HCT116 (cell line): Measurements from ENCODE around the gene TMPRSS3. TPM values are rescaled to one million over a fixed set of nuclear protein-coding genes. Genes with fewer than 3 reads are reported as not detected.

ENCODE experiments used
- ATAC-seq: fragments of 200-7000 bp; cut with Tn5 transposase; 2 replicates; pipeline ENCODE4 v1.9.1; 2020; ENCODE audit warnings: mild to moderate bottlenecking, moderate library complexity
- BruUV-seq: library from RNA; stranded (reverse); fragments of 400-500 nt; replicated peaks from 2 replicates; lab custom pipeline; 2021; lab: Mats Ljungman, UMichigan
- CTCF ChIA-PET: fragments of 300-600 bp; sonication (Branson Sonifier 250); formaldehyde crosslinking; loops from one replicate; lab custom pipeline; 2021; ENCODE audit warnings: antibody characterized with exemption; lab: Charles Lee
- POLR2A ChIA-PET: fragments of 300-600, 350-600 bp; sonication (Branson Sonifier 250); formaldehyde crosslinking; loops from one replicate; lab custom pipeline; 2021; ENCODE audit warnings: antibody characterized with exemption; lab: Charles Lee
- RAD21 ChIA-PET, 2 experiments: fragments of 300-600 bp; sonication (Branson Sonifier 250); formaldehyde crosslinking; loops; one replicate each; lab custom pipeline; 2023; ENCODE audit warnings: low total read pairs in 2 of 2; ENCODE audit not compliant: uncharacterized antibody in 2 of 2, unreplicated experiment in 2 of 2, low non-redundant PET in 1 of 2; lab: Charles Lee
- DNase-seq: peaks from one replicate; pipeline ENCODE4 v3.0.0-alpha.2; 2010; ENCODE audit warnings: low read depth, low spot score
- H2AFZ ChIP-seq: fragments of 200-600 bp; shearing (Covaris generic), sonication (generic); 2 replicates; pipeline ENCODE4 v1.6.1; 2017; ENCODE audit warnings: low read depth, mixed run types, mixed read lengths, antibody characterized with exemption, low read length; ENCODE audit not compliant: poor library complexity, severe bottlenecking
- H3K27ac ChIP-seq: 2 replicates; pipeline ENCODE4 v1.5.1; 2012; ENCODE audit warnings: low read depth, low read length
- H3K27me3 ChIP-seq: fragments of 200-600 bp; sonication (generic); 2 replicates; pipeline ENCODE4 v1.6.1; 2016; ENCODE audit warnings: mixed run types, low read length, mixed read lengths; ENCODE audit not compliant: insufficient read depth
- H3K36me3 ChIP-seq, 2 experiments: fragments of 200-500 bp in 1 of 2; fragments of 200-600 bp in 1 of 2; sonication (Bioruptor generic) in 1 of 2; sonication (generic) in 1 of 2; 2 replicates each; pipeline versions ENCODE4 v1.5.1 to v1.6.1; 2014 to 2016; ENCODE audit warnings: low read length in 2 of 2, inconsistent platforms in 1 of 2, mixed read lengths in 1 of 2, mixed run types in 1 of 2; ENCODE audit not compliant: insufficient read depth in 2 of 2, control insufficient read depth in 1 of 2
- H3K4me1 ChIP-seq, 2 experiments: fragments of 200-600 bp in 1 of 2; sonication (generic) in 1 of 2; 2 replicates each; pipeline versions ENCODE4 v1.5.1 to v1.6.1; 2012 to 2017; ENCODE audit warnings: low read length in 2 of 2, inconsistent platforms in 1 of 2, mild to moderate bottlenecking in 1 of 2, mixed read lengths in 1 of 2, mixed run types in 1 of 2, moderate library complexity in 1 of 2; ENCODE audit not compliant: insufficient read depth in 2 of 2, control insufficient read depth in 1 of 2
- H3K4me2 ChIP-seq: fragments of 200-600 bp; sonication (generic); 2 replicates; pipeline ENCODE4 v1.6.1; 2017; ENCODE audit warnings: mixed run types, low read length, mixed read lengths
- H3K4me3 ChIP-seq, 2 experiments: fragments of 200-600 bp in 1 of 2; sonication (generic) in 1 of 2; replicated peaks in 1 of 2; 2 replicates each; pipeline ENCODE4 v1.5.1; 2011 to 2016; ENCODE audit warnings: low read length in 2 of 2, control low read depth in 1 of 2, low read depth in 1 of 2, mild to moderate bottlenecking in 1 of 2, mixed read lengths in 1 of 2, mixed run types in 1 of 2
- H3K79me2 ChIP-seq: fragments of 200-600 bp; sonication (generic); 2 replicates; pipeline ENCODE4 v1.6.1; 2017; ENCODE audit warnings: mild to moderate bottlenecking, mixed run types, low read length, moderate library complexity, mixed read lengths; ENCODE audit not compliant: insufficient read depth
- H3K9ac ChIP-seq: fragments of 200-600 bp; sonication (generic); 2 replicates; pipeline ENCODE4 v1.6.1; 2016; ENCODE audit warnings: low read length, mixed read lengths
- H3K9me2 ChIP-seq: fragments of 200-600 bp; sonication (generic), shearing (Covaris generic); 2 replicates; pipeline ENCODE4 v1.6.1; 2017; ENCODE audit warnings: mixed run types, mild to moderate bottlenecking, moderate library complexity; ENCODE audit not compliant: insufficient read depth
- H3K9me3 ChIP-seq, 2 experiments: fragments of 200-500 bp in 1 of 2; fragments of 200-600 bp in 1 of 2; sonication (Bioruptor generic) in 1 of 2; sonication (generic) in 1 of 2; 2 replicates each; pipeline ENCODE4 v1.6.1; 2014 to 2017; ENCODE audit warnings: low read length in 2 of 2, mixed read lengths in 2 of 2, inconsistent platforms in 1 of 2, low read depth in 1 of 2, mild to moderate bottlenecking in 1 of 2, mixed run types in 1 of 2, moderate library complexity in 1 of 2; ENCODE audit not compliant: control insufficient read depth in 1 of 2, insufficient read depth in 1 of 2
- H4K20me1 ChIP-seq: fragments of 200-600 bp; sonication (generic), shearing (Covaris generic); 2 replicates; pipeline ENCODE4 v1.6.1; 2017; ENCODE audit warnings: mixed run types, mild to moderate bottlenecking, moderate library complexity; ENCODE audit not compliant: insufficient read depth
- CBX3 ChIP-seq: IDR thresholded peaks from 2 replicates; pipeline ENCODE4 v1.6.1; 2012; ENCODE audit warnings: low read depth
- EGR1 ChIP-seq: IDR thresholded peaks from 2 replicates; pipeline ENCODE4 v1.6.1; 2012; ENCODE audit warnings: low read depth
- EZH2 ChIP-seq: fragments of 200-600 bp; sonication (generic); IDR thresholded peaks from 2 replicates; pipeline ENCODE4 v1.6.1; 2017; ENCODE audit warnings: antibody characterized with exemption, mixed run types
- EZH2phosphoT487 ChIP-seq: fragments of 200-600 bp; IDR thresholded peaks from 2 replicates; pipeline ENCODE4 v1.6.1; 2018; ENCODE audit warnings: antibody characterized with exemption, borderline replicate concordance
- FOSL1 ChIP-seq: IDR thresholded peaks from 2 replicates; pipeline ENCODE4 v1.6.1; 2012; ENCODE audit warnings: low read depth
- JUND ChIP-seq: IDR thresholded peaks from 2 replicates; pipeline ENCODE4 v1.6.1; 2012
- POLR2A ChIP-seq: IDR thresholded peaks from 2 replicates; pipeline ENCODE4 v1.7.0; 2011; ENCODE audit warnings: borderline replicate concordance; ENCODE audit not compliant: insufficient read depth, insufficient read length; ENCODE audit errors: extremely low read depth
- POLR2AphosphoS5 ChIP-seq: IDR thresholded peaks from 2 replicates; pipeline ENCODE4 v1.6.1; 2011; ENCODE audit warnings: mild to moderate bottlenecking, low read depth, low read length, moderate library complexity
- SIN3A ChIP-seq: IDR thresholded peaks from 2 replicates; pipeline ENCODE4 v1.6.1; 2012; ENCODE audit warnings: low read depth
- SP1 ChIP-seq: IDR thresholded peaks from 2 replicates; pipeline ENCODE4 v1.6.1; 2012; ENCODE audit warnings: low read depth
- TCF7L2 ChIP-seq: IDR thresholded peaks from 2 replicates; pipeline ENCODE4 v1.7.0; 2011; ENCODE audit warnings: borderline replicate concordance, inconsistent platforms; ENCODE audit not compliant: insufficient read depth, insufficient read length; ENCODE audit errors: extremely low read depth
- YY1 ChIP-seq: IDR thresholded peaks from 2 replicates; pipeline ENCODE4 v1.6.1; 2011; ENCODE audit warnings: low read length, low read depth, moderate library complexity, mild to moderate bottlenecking; ENCODE audit not compliant: insufficient replicate concordance; ENCODE audit errors: extremely low read depth
- ZFX ChIP-seq: fragments of 450-650 bp; IDR thresholded peaks from 2 replicates; pipeline ENCODE4 v1.6.1; 2017
- ZNF274 ChIP-seq: fragments of 200-500 bp; sonication (Bioruptor generic); IDR thresholded peaks from 2 replicates; pipeline ENCODE4 v1.6.1; 2014; ENCODE audit warnings: mild to moderate bottlenecking, low read depth, low read length, inconsistent platforms
- intact Hi-C: fragments of 100-400 bp; cut with micrococcal nuclease; formaldehyde crosslinking; loops from 2 replicates; pipeline ENCODE4 v1.10.0; 2022
- total RNA-seq: library from RNA; stranded (reverse); gene quantifications from one replicate; pipeline ENCODE4 v1.2.1, GENCODE V29; 2021; ENCODE audit not compliant: unreplicated experiment
- TF ChIP-seq, protein P1 (sequence below): IDR thresholded peaks from 2 replicates; pipeline ENCODE4 v1.6.1; 2011; ENCODE audit warnings: mild to moderate bottlenecking, low read length, moderate library complexity; ENCODE audit not compliant: insufficient replicate concordance; ENCODE audit errors: extremely low read depth
- TF ChIP-seq, protein P2 (sequence below), 3 experiments: fragments of 200-600 bp in 1 of 3; sonication (generic) in 1 of 3; IDR thresholded peaks in 2 of 3; conservative IDR thresholded peaks in 1 of 3; 2 replicates each; pipeline ENCODE4 v1.5.1; 2012 to 2017; ENCODE audit warnings: low read depth in 2 of 3, low read length in 2 of 3, antibody characterized with exemption in 1 of 3, borderline replicate concordance in 1 of 3, control low read depth in 1 of 3, mild to moderate bottlenecking in 1 of 3, mixed read lengths in 1 of 3, mixed run types in 1 of 3, moderate library complexity in 1 of 3; ENCODE audit not compliant: insufficient read depth in 1 of 3

TMPRSS3 gene
- total RNA-seq, 1 experiment from 2014 or later = not detected

DNA sequence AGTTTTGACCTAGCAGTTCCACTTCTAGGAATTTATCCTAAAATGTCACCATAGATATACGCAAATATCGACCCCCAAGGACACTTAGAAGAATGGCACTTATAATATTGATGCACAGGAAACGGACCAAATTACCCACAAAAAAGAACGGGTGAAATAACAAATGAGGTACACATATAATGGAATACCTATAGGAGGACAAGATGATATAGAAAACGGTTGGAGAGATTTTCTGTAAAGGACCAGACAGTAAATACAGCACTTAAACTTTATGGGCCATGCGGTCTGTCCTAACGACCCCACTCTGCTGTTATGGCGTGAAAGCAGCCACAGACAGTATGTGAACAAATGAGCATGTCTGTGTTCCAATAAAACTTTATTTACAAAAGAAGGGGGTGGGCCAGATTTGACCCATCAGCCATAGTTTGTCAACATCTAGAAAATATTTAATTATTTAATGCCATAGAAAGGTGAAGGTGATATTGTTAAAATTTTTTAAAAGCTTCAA is 2.4 kb downstream of the TMPRSS3 start:
- no peak for DNase-seq
- CTCF ChIA-PET = interaction anchor here (0.5 to 1.7 kb wide), 4 partner anchors 10 to 18 kb away, joined by 3 to 4 read pairs (median 3); no protein-coding TSS in a partner anchor
- H3K4me3 ChIP-seq = no peak overlapping the region
- no TSS peak for BruUV-seq
- no peak for ATAC-seq
- no peaks in the 10 kb centered on the region for H3K9me3 ChIP-seq
- POLR2A ChIA-PET = no interaction called here
- H3K9me2 ChIP-seq = no peaks in the 10 kb centered on the region
- no peaks in the 10 kb centered on the region for H3K36me3 ChIP-seq
- no peak for TF ChIP-seq SP1
- TF ChIP-seq EZH2 = no peak
- TF ChIP-seq, protein P1, sequence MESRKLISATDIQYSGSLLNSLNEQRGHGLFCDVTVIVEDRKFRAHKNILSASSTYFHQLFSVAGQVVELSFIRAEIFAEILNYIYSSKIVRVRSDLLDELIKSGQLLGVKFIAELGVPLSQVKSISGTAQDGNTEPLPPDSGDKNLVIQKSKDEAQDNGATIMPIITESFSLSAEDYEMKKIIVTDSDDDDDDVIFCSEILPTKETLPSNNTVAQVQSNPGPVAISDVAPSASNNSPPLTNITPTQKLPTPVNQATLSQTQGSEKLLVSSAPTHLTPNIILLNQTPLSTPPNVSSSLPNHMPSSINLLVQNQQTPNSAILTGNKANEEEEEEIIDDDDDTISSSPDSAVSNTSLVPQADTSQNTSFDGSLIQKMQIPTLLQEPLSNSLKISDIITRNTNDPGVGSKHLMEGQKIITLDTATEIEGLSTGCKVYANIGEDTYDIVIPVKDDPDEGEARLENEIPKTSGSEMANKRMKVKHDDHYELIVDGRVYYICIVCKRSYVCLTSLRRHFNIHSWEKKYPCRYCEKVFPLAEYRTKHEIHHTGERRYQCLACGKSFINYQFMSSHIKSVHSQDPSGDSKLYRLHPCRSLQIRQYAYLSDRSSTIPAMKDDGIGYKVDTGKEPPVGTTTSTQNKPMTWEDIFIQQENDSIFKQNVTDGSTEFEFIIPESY = no peak
- TF ChIP-seq, all 23 proteins: peak for 0
- Histone ChIP-seq H3K27me3 (peaks cover 3% of the 10 kb centered on the region; the same call in 1 of the 2 replicates), H2AFZ (no peak overlapping the region), H3K4me2 (no peak overlapping the region), H3K27ac (no peak overlapping the region), H3K4me1 (no peaks in the 10 kb centered on the region), H4K20me1 (no peaks in the 10 kb centered on the region), H3K79me2 (no peaks in the 10 kb centered on the region), H3K9ac (no peak overlapping the region)
- RAD21 ChIA-PET = no interaction called here
- intact Hi-C loops = no loop called here

DNA sequence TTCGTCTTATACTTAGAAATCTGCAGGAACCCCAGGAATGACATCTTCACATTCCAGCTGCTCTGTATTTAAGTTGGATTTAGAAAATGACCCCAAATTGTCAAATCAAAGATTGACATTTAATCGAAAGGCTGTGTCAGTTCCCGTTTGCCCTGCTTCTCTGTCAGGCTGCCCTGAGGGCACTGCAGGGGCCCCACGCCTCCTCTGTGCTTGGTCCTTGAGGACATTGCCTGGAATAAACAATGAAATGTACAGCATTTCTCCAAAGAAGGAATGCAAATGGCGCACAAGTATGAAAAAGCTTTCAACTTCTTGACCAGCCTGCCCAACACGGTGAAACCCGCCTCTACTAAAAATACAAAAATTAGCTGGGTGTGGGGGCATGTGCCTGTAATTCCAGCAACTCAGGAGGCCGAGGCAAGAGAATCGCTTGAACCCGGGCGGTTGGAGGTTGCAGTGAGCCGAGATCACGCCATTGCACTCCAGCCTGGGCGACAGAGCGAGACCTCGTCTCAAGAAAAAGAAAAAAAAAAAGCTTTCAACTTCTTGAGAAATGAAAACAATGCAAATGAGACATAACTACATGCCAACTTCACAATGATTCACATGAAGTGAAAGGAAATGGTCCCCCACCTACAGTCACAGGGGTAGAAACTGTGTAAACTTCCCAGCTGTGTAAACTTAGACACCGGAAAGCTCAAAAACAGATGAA is 3.0 kb downstream of the TMPRSS3 start:
- ChIA-PET POLR2A (no interaction called here), RAD21 (no interaction called here), CTCF (interaction anchor here (0.5 to 1.7 kb wide), 4 partner anchors 10 to 19 kb away, joined by 3 to 4 read pairs (median 3); no protein-coding TSS in a partner anchor)
- DNase-seq = no peak
- no peak overlapping the region for H3K27ac ChIP-seq
- H3K36me3 ChIP-seq = no peaks in the 10 kb centered on the region
- H3K27me3 ChIP-seq = peaks cover 3% of the 10 kb centered on the region; the same call in 1 of the 2 replicates
- no peak overlapping the region for H2AFZ ChIP-seq
- no peaks in the 10 kb centered on the region for H4K20me1 ChIP-seq
- ATAC-seq = no peak
- no peaks in the 10 kb centered on the region for H3K4me1 ChIP-seq
- no peaks in the 10 kb centered on the region for H3K79me2 ChIP-seq
- no peaks in the 10 kb centered on the region for H3K9me3 ChIP-seq
- no peak overlapping the region for H3K4me2 ChIP-seq
- BruUV-seq = no TSS peak
- no peaks in the 10 kb centered on the region for H3K9me2 ChIP-seq
- H3K4me3 ChIP-seq = no peak overlapping the region
- intact Hi-C loops = no loop called here
- H3K9ac ChIP-seq = no peak overlapping the region
- no peak for TF ChIP-seq SP1
- TF ChIP-seq SIN3A = no peak
- no peak for TF ChIP-seq POLR2A
- TF ChIP-seq EGR1 = no peak
- TF ChIP-seq, protein P2, sequence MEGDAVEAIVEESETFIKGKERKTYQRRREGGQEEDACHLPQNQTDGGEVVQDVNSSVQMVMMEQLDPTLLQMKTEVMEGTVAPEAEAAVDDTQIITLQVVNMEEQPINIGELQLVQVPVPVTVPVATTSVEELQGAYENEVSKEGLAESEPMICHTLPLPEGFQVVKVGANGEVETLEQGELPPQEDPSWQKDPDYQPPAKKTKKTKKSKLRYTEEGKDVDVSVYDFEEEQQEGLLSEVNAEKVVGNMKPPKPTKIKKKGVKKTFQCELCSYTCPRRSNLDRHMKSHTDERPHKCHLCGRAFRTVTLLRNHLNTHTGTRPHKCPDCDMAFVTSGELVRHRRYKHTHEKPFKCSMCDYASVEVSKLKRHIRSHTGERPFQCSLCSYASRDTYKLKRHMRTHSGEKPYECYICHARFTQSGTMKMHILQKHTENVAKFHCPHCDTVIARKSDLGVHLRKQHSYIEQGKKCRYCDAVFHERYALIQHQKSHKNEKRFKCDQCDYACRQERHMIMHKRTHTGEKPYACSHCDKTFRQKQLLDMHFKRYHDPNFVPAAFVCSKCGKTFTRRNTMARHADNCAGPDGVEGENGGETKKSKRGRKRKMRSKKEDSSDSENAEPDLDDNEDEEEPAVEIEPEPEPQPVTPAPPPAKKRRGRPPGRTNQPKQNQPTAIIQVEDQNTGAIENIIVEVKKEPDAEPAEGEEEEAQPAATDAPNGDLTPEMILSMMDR (IDR thresholded peaks at IDR 0.05 in 2 of 3, conservative IDR thresholded peaks at IDR 0.05 in 1 of 3; ENCODE audit: borderline replicate concordance in 1 of 3, insufficient read depth in 1 of 3, low read depth in 2 of 3, low read length in 2 of 3) = no peak
- no peak for TF ChIP-seq TCF7L2
- TF ChIP-seq ZFX = no peak
- TF ChIP-seq EZH2 = no peak
- TF ChIP-seq YY1 = no peak
- TF ChIP-seq ZNF274 = no peak
- TF ChIP-seq CBX3 = no peak
- no peak for TF ChIP-seq POLR2AphosphoS5
- no peak for TF ChIP-seq EZH2phosphoT487
- TF ChIP-seq FOSL1 = no peak
- TF ChIP-seq JUND = no peak
